ENCODE data around the gene SLC22A3. TPM values are rescaled to one million over a fixed set of nuclear protein-coding genes. Genes with fewer than 3 reads are reported as not detected.

SLC22A3 gene
- total and polyA plus RNA-seq, 2 donors (not counting 1 experiment from before 2014, with no cell fraction given), result not detected

DNA sequence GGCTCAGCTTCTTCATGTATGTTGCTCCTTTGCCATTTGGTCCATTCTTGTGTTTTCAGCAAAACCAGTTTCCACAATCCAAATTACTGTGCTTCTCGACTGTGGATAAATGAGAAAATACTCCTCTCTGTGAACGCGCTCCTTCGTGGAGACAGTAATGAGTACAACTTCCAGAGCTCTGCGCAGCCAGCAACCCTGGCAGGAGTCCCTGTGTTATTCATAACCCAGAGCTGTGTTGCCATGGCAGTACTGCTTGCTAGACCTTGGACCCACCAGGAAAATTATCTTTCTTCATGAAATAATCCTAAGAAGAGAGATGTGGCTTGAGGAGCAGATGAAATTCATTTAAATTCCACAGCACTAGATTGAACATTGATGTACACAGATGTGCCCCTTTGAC, 73.7 kb downstream of the SLC22A3 start:
- CTCF ChIA-PET, result no interaction called here
- H3K36me3 ChIP-seq (replicated peaks in 1 of 2; ENCODE audit: control extremely low read depth in 1 of 2, control insufficient read depth in 1 of 2, extremely low read depth in 1 of 2, insufficient read depth in 2 of 2, low read length in 1 of 2), result no peaks in the 10 kb centered on the region
- H3K4me3 Mint-ChIP-seq, result no peak overlapping the region
- H3K27ac ChIP-seq (ENCODE audit: low read length in 2 of 2), result no peak overlapping the region
- no peak overlapping the region for H2AFZ ChIP-seq (ENCODE audit: insufficient read depth, low read depth, low read length, poor library complexity, severe bottlenecking)
- no peak overlapping the region for H3K4me2 ChIP-seq (replicated peaks; ENCODE audit: low read depth, low read length, poor library complexity, severe bottlenecking)
- H4K20me1 ChIP-seq (ENCODE audit: control insufficient read depth, insufficient read depth, low read length, poor library complexity, severe bottlenecking), result no peaks in the 10 kb centered on the region
- intact Hi-C loops (cut with micrococcal nuclease), result no loop called here
- no peaks in the 10 kb centered on the region for H3K79me2 ChIP-seq (ENCODE audit: control insufficient read depth, insufficient read depth, low read length)
- no peak for DNase-seq
- POLR2A ChIA-PET, result no interaction called here
- H3K4me3 ChIP-seq (ENCODE audit: control extremely low read depth in 1 of 5, extremely low read depth in 1 of 5, insufficient read depth in 1 of 5, low read depth in 2 of 5, low read length in 4 of 5), result no peak overlapping the region
- TF ChIP-seq CTCF (IDR thresholded peaks at IDR 0.05) (no peak), EZH2 (IDR thresholded peaks at IDR 0.05; ENCODE audit: borderline replicate concordance, insufficient read depth, low read depth, low read length, poor library complexity, severe bottlenecking) (no peak)
- H3K4me1 ChIP-seq (ENCODE audit: control insufficient read depth in 2 of 2, insufficient read depth in 2 of 2, low read length in 2 of 2), result peaks cover 0 to 5% of the 10 kb centered on the region in 2 donors
- 87% methylated on average over 3 of the region's 5 CpGs for WGBS (ENCODE audit: insufficient coverage)
- peaks cover 0 to 6% (median 4%) of the 10 kb centered on the region in 4 experiments for H3K27me3 ChIP-seq (replicated peaks in 1 of 4; ENCODE audit: control extremely low read depth in 1 of 4, control insufficient read depth in 3 of 4, insufficient read depth in 4 of 4, low read length in 3 of 4)
- H3K9me3 ChIP-seq (ENCODE audit: control extremely low read depth in 1 of 3, control insufficient read depth in 2 of 3, insufficient read depth in 1 of 3, low read length in 2 of 3), result no peaks in the 10 kb centered on the region
- H3K27ac Mint-ChIP-seq, result no peak overlapping the region
- H3K9me3 Mint-ChIP-seq (ENCODE audit: insufficient read depth), result peaks cover 2% of the 10 kb centered on the region
- H3K27me3 Mint-ChIP-seq, result peaks cover 39% of the 10 kb centered on the region
- ATAC-seq (ENCODE audit: low read depth), result no peak
- H3K4me1 Mint-ChIP-seq, result peaks cover 2% of the 10 kb centered on the region
- no peak overlapping the region for H3K9ac ChIP-seq (ENCODE audit: low read length)

GRCh38 chr6:160424256-160424655, 76.1 kb downstream of the SLC22A3 start:
- no peak overlapping the region for H3K4me2 ChIP-seq (replicated peaks; ENCODE audit: low read depth, low read length, poor library complexity, severe bottlenecking)
- CTCF ChIA-PET, result no interaction called here

More at GRCh38 chr6:160424256-160424655, 76.1 kb downstream of the SLC22A3 start:
- Histone ChIP-seq H3K36me3 (replicated peaks in 1 of 2; ENCODE audit: control extremely low read depth in 1 of 2, control insufficient read depth in 1 of 2, extremely low read depth in 1 of 2, insufficient read depth in 2 of 2, low read length in 1 of 2) (no peaks in the 10 kb centered on the region), H3K27ac (ENCODE audit: low read length in 2 of 2) (no peak overlapping the region), H2AFZ (ENCODE audit: insufficient read depth, low read depth, low read length, poor library complexity, severe bottlenecking) (no peak overlapping the region), H3K9me3 (ENCODE audit: control extremely low read depth in 1 of 3, control insufficient read depth in 2 of 3, insufficient read depth in 1 of 3, low read length in 2 of 3) (no peaks in the 10 kb centered on the region), H3K4me1 (ENCODE audit: control insufficient read depth in 2 of 2, insufficient read depth in 2 of 2, low read length in 2 of 2) (peaks cover 0 to 5% of the 10 kb centered on the region in 2 donors), H3K4me3 (ENCODE audit: control extremely low read depth in 1 of 5, extremely low read depth in 1 of 5, insufficient read depth in 1 of 5, low read depth in 2 of 5, low read length in 4 of 5) (no peak overlapping the region), H4K20me1 (ENCODE audit: control insufficient read depth, insufficient read depth, low read length, poor library complexity, severe bottlenecking) (no peaks in the 10 kb centered on the region), H3K9ac (ENCODE audit: low read length) (no peak overlapping the region), H3K79me2 (ENCODE audit: control insufficient read depth, insufficient read depth, low read length) (no peaks in the 10 kb centered on the region), H3K27me3 (replicated peaks in 1 of 4; ENCODE audit: control extremely low read depth in 1 of 4, control insufficient read depth in 3 of 4, insufficient read depth in 4 of 4, low read length in 3 of 4) (peaks cover 0 to 16% (median 11%) of the 10 kb centered on the region in 4 experiments)
- TF ChIP-seq EZH2 (IDR thresholded peaks at IDR 0.05; ENCODE audit: borderline replicate concordance, insufficient read depth, low read depth, low read length, poor library complexity, severe bottlenecking), result no peak
- no peak for TF ChIP-seq CTCF (IDR thresholded peaks at IDR 0.05)
- H3K4me1 Mint-ChIP-seq, result peaks cover 2% of the 10 kb centered on the region
- peaks cover 46% of the 10 kb centered on the region for H3K27me3 Mint-ChIP-seq
- H3K4me3 Mint-ChIP-seq, result no peak overlapping the region
- no peak for ATAC-seq (ENCODE audit: low read depth)
- DNase-seq, result no peak
- POLR2A ChIA-PET, result no interaction called here
- H3K27ac Mint-ChIP-seq, result no peak overlapping the region
- intact Hi-C loops (cut with micrococcal nuclease), result no loop called here
- H3K9me3 Mint-ChIP-seq (ENCODE audit: insufficient read depth), result peaks cover 2% of the 10 kb centered on the region
